ENCODE results near the gene ITLN1. TPM values are rescaled to one million over a fixed set of nuclear protein-coding genes. Genes with fewer than 3 reads are reported as not detected.
"Not testable (repeated sequence)": the region's sequence is repeated elsewhere in the genome, so short reads cannot be mapped to it uniquely, and the experiment has no call there.

ITLN1 gene
- total RNA-seq, 1 donor from 2014 or later: not detected

DNA sequence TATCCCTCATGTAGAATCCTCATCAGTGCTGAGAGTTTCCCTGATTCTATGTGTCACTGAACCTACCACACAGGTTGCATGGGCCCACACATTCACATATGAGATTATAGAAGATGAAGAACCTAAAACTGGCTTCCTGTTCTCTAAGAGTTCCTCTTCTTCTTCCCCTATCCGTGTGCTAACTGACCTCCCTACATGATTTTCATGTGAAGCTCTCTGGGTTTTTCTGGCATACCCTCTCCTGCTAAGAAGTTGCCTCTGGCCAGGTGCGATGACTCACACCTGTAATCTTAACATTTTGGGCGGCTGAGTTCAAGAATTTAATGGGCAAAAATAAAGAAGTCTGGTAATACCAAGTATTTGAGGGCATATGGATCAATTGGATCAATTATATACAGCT, 16.8 kb downstream of the ITLN1 start:
- H3K9me3 Mint-ChIP-seq (ENCODE audit: unreplicated experiment): no peaks in the 10 kb centered on the region

GRCh38 chr1:160867651-160868050, 17.3 kb downstream of the ITLN1 start:
- not testable (repeated sequence) for H3K9me3 Mint-ChIP-seq (ENCODE audit: unreplicated experiment); H3K27ac Mint-ChIP-seq (ENCODE audit: unreplicated experiment); H3K4me1 Mint-ChIP-seq (ENCODE audit: low read depth, unreplicated experiment); H3K36me3 Mint-ChIP-seq (ENCODE audit: unreplicated experiment); H3K27me3 Mint-ChIP-seq (ENCODE audit: unreplicated experiment); H3K4me3 Mint-ChIP-seq (ENCODE audit: unreplicated experiment); DNase-seq

More for the DNA sequence above, 16.8 kb downstream of the ITLN1 start:
- Mint-ChIP-seq H3K27ac (ENCODE audit: unreplicated experiment) (no peak overlapping the region), H3K27me3 (ENCODE audit: unreplicated experiment) (peaks cover 2% of the 10 kb centered on the region), H3K4me1 (ENCODE audit: low read depth, unreplicated experiment) (no peaks in the 10 kb centered on the region), H3K36me3 (ENCODE audit: unreplicated experiment) (no peaks in the 10 kb centered on the region), H3K4me3 (ENCODE audit: unreplicated experiment) (no peak overlapping the region)
- TF ChIP-seq, protein P1, sequence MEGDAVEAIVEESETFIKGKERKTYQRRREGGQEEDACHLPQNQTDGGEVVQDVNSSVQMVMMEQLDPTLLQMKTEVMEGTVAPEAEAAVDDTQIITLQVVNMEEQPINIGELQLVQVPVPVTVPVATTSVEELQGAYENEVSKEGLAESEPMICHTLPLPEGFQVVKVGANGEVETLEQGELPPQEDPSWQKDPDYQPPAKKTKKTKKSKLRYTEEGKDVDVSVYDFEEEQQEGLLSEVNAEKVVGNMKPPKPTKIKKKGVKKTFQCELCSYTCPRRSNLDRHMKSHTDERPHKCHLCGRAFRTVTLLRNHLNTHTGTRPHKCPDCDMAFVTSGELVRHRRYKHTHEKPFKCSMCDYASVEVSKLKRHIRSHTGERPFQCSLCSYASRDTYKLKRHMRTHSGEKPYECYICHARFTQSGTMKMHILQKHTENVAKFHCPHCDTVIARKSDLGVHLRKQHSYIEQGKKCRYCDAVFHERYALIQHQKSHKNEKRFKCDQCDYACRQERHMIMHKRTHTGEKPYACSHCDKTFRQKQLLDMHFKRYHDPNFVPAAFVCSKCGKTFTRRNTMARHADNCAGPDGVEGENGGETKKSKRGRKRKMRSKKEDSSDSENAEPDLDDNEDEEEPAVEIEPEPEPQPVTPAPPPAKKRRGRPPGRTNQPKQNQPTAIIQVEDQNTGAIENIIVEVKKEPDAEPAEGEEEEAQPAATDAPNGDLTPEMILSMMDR (IDR thresholded peaks at IDR 0.05; ENCODE audit: partially characterized antibody, unreplicated experiment): no peak
- DNase-seq: no peak

DNA sequence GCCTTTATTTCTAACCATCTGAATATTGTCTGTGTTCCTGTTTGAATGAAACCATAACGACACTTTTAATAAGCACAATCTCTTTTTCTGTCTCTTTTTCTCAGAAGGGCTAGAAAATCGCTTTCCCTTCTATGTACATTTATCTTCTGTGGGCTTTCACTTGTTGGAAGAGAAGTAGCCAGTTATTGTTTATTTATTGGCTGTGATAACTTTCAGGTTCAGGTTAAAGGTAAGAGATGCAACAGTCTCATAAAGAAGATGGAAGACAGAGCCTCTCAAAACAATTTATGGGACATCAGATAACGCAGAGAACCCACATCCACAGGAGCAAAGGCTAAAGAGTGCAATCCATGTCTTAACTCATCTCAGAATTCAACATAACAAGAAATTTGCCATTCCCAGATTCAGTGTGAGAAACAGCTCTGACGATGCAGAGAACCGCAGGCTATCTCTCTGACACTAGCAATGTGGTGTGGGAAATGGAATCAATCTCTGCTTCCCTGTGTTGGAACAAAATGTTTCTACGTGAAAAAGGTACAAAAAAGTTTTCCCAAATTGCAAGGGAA, 18.2 kb downstream of the ITLN1 start:
- DNase-seq: no peak
- Mint-ChIP-seq H3K9me3 (ENCODE audit: unreplicated experiment) (no peaks in the 10 kb centered on the region), H3K4me1 (ENCODE audit: low read depth, unreplicated experiment) (no peaks in the 10 kb centered on the region), H3K4me3 (ENCODE audit: unreplicated experiment) (no peak overlapping the region), H3K36me3 (ENCODE audit: unreplicated experiment) (no peaks in the 10 kb centered on the region), H3K27ac (ENCODE audit: unreplicated experiment) (no peak overlapping the region), H3K27me3 (ENCODE audit: unreplicated experiment) (peaks cover 2% of the 10 kb centered on the region)
- TF ChIP-seq, protein P1 (IDR thresholded peaks at IDR 0.05; ENCODE audit: partially characterized antibody, unreplicated experiment): no peak

GRCh38 chr1:160866001-160866694, 18.8 kb downstream of the ITLN1 start:
- Mint-ChIP-seq H3K9me3 (ENCODE audit: unreplicated experiment) (no peaks in the 10 kb centered on the region), H3K36me3 (ENCODE audit: unreplicated experiment) (no peaks in the 10 kb centered on the region), H3K27me3 (ENCODE audit: unreplicated experiment) (peaks cover 3% of the 10 kb centered on the region), H3K4me3 (ENCODE audit: unreplicated experiment) (no peak overlapping the region), H3K4me1 (ENCODE audit: low read depth, unreplicated experiment) (no peaks in the 10 kb centered on the region), H3K27ac (ENCODE audit: unreplicated experiment) (no peak overlapping the region)
- TF ChIP-seq, protein P1 (IDR thresholded peaks at IDR 0.05; ENCODE audit: partially characterized antibody, unreplicated experiment): no peak
- no peak for DNase-seq

- Mint-ChIP-seq H3K27ac (ENCODE audit: unreplicated experiment) (no peak overlapping the region), H3K36me3 (ENCODE audit: unreplicated experiment) (no peaks in the 10 kb centered on the region), H3K4me1 (ENCODE audit: low read depth, unreplicated experiment) (no peaks in the 10 kb centered on the region), H3K4me3 (ENCODE audit: unreplicated experiment) (no peak overlapping the region), H3K9me3 (ENCODE audit: unreplicated experiment) (no peaks in the 10 kb centered on the region), H3K27me3 (ENCODE audit: unreplicated experiment) (peaks cover 5% of the 10 kb centered on the region)
- TF ChIP-seq, protein P1 (IDR thresholded peaks at IDR 0.05; ENCODE audit: partially characterized antibody, unreplicated experiment): no peak
- no peak for DNase-seq
Measured at GRCh38 chr1:160865337-160865736, 19.6 kb downstream of the ITLN1 start.
